GM23338 (cell line): Measurements from ENCODE around the gene LRRC26.

Experiments used
- EZH2 ChIP-seq: fragments of 200-600 bp; sonication (generic); IDR thresholded peaks from one replicate; pipeline ENCODE4 v1.8.0; 2017; ENCODE audit warnings: antibody characterized with exemption, mild to moderate bottlenecking, low read depth; ENCODE audit not compliant: unreplicated experiment
- EZH2phosphoT487 ChIP-seq: fragments of 200-600 bp; sonication (generic); IDR thresholded peaks from one replicate; pipeline ENCODE4 v1.8.1; 2018; ENCODE audit warnings: antibody characterized with exemption; ENCODE audit not compliant: unreplicated experiment

DNA sequence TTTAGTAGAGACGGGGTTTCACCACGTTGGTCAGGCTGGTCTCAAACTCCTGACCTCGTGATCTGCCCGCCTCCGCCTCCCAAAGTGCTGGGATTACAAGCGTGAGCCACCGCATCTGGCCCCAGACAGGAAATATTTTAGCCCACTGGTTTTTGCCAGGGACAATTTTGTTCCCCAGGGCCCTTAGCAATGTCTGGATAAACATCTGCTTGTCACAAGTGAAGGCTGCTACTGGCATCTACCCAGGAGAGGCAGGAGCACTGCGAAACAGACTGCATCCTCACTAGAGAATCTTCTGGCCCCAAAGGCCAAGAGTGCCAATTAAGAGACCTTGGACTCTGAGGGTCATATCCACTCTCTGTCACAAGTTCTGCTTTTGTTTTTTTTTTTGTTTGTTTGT, 33.1 kb upstream of the LRRC26 start:
- no peak for TF ChIP-seq EZH2
- no peak for TF ChIP-seq EZH2phosphoT487
